ENCODE results near the gene VMO1.
"Not testable (repeated sequence)": the region's sequence is repeated elsewhere in the genome, so short reads cannot be mapped to it uniquely, and the experiment has no call there.

Gene VMO1, protein sequence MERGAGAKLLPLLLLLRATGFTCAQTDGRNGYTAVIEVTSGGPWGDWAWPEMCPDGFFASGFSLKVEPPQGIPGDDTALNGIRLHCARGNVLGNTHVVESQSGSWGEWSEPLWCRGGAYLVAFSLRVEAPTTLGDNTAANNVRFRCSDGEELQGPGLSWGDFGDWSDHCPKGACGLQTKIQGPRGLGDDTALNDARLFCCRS

DNA sequence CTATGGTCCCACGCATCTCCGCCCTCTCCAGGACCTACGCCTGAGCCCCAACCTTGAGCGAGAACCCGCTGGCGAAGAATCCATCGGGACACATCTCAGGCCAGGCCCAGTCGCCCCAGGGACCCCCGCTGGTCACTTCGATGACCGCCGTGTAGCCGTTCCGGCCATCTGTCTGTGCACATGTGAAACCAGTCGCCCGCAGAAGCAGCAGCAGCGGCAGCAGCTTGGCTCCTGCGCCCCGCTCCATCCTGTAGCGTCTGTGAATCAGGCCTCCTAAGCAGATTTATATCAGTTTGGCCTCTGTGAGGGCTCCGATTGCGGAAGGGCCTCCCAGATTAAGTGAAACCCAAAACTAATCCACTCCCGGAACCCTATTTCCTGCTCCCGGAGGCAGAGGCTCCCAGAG, at the start of gene VMO1:
VMO1 (minus strand) TSS at position 259 of the 406 bp plus-strand sequence; CDS start at position 247, 12 bp downstream.
- peak; percentile 64 for DNase-seq

DNA sequence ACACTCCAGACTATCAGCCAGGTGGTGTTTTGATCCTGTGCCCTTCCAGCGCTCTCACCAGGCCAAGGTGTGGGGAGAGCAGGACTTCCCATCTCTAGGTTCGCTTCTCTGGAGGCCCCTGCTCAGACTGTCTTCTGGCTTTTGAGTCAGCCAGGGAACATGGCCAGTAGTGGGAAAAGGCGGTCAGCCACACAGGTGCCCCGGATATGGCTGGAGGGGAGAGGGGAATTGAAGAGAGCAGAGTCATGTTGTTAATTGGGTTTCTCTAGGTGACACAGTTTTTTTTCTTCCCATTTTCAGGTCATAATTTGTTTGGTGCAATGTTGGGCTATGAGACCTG, 48.5 kb upstream of the VMO1 start:
- DNase-seq, result no peak

DNA sequence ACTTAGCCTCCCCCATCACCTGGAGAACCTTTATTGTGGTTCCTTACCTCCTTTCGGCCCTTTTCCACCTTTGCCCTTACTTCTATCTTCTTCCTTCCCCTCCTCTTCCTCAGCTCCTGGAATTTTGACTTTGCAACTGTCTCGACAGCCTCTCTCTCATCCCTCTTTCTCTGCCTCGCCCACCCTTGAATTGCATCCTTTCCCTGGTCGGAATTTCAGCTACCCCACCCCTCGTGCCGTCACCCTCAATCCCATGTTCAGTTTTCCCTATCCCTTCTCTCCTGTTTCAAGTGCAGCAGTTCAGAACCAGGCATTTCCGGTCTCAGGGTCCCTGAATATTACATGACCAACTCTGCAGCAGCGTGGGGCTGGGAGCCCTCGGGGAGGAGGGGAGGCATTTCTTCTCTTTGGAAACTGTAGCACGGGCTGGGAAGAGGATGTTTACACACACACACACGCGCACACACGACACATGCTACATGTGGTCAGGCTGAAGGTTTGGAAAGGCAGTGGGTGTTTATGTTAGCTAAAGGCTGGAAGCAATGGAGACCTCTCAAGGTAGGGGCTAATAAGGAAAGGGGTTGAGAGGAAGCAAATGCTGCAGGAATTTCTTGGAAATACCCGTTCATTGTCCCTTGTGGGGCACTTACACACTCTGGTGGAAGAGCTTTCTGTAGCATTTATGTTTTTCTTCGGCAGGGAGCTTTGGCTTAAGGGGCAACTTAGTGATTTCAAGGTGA, 47.9 kb upstream of the VMO1 start:
- DNase-seq, result peak; percentile 54

DNA sequence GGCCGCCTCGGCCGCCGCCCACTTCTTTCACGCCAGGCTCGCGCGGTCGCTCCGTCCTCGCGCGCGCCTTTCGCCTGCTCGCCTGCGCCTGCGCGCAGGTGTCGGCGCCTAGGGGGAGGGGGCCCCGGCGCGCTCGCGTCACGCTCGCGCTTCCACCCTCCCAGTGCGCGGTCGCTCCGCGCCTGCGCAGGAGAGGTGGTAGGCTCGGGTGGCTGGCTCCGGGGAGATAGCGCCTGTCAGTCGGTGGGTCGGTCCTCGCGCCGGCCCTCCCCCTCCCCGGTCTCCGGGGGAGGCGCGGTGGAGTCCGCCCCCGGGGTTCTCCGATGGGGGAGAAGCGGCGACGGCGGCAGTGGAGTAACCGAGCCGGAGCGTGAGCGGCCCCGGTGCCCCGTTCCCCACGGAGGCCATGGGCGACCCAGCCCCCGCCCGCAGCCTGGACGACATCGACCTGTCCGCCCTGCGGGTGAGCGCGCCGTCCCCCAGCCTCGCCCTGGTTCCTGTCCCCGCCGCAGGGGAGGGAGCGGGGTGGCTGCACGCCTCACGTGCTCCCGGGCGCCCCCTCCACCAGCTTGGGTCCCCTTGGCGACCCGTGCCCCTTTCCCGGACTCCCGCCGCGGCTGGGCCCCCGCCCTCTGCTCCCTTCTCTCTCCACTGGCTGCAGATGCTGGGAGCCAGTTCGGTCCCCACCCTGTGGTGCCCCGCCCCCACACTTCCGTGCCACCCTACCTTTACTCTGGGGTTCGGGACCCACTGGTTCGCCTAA, 47.2 kb upstream of the VMO1 start, which contains the start of gene MINK1:
MINK1 (plus strand) TSS at position 163 of the 763 bp plus-strand sequence; CDS start at position 407, 244 bp downstream.
- DNase-seq, result peak; percentile 97

DNA sequence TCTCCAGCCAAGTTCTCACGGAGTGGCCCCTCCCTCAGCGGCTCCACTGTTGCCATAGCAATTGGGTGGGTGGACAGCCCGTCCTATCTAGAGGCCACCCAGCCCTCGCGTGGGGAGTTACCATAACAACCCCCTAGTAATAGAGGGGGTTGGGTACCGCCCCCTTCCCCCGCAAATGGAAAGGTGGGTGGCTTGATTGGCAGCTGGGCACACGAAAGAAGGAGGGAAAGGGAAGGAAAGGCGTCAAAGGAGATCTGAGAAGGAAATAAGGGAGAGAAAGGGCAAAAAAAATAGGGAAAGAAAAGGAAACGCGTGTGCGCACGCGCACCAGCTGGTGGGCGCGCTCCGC, 46.6 kb upstream of the VMO1 start:
- DNase-seq, result not testable (repeated sequence)

DNA sequence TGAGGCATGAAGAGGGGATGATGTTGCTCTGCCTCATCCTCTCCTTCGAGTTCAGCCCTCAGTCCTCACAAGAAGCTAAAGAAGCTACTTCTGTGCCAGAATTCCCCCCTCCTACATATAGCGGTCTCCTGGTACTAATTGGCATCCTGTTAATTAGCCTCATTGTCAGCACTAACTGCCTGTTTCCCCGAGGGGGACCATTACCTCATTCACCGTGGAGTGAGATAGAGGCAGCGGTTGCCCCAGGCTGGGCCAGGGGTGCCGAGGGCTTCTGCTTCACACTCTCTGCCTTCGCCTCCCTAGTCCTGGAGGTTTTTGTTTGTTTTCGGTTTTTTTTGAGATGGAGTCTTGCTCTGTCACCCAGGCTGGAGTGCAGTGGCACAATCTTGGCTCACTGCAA, 41.2 kb upstream of the VMO1 start:
- no peak for DNase-seq

DNA sequence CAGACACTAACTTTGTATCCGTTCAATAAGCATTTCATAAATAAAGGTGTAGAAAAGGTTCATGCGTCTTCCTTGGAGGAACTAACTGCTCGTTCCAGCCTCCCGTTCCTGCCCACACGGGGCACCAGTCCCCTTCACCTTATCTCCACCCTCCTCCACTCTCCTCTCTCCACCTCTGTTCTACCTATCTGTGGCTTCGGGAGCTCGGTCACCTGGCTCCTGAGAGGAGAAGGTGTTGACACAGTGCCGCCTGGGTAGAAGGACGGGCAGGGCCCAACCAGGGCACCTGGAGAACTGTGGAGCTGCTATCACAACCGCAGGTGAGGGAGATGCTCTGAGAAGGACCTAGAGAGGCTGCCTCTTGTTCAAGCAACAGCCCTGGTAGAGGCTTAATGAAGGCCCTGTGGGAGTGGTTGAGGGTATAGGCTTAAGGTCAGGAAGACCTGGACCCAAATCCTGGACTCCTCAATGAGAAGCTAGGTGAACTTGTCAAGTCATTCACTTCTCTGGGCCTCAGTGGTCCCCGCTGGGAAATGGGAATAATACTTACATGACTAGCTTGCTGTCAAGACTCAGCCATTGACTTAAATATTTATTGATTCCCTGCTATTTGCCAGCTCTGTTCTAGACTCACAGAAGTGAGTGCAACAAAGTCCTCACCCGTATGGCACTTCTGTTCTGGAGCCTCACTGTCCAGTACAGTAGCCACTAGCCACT, 37.4 kb upstream of the VMO1 start:
- DNase-seq, result no peak

DNA sequence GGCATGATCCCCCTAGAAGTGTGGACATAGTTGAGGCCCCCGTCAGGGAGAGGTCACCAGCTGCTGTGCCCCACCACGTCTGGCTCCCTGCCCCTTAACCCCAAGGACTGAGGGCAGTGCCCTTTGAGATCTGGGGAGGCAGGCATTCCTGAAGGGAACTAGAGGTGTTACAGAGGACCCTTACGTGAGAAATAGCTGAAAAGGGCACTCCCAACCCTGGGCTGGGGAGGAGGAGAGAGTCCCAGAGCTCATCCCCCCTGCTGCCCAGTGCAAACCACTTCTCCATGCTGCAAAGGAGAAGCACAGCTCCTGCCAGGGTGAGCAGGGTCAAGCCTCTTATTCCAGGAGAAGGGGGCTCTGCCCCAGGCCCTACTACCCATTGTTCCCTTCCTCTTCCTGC, 36.7 kb upstream of the VMO1 start:
- no peak for DNase-seq

DNA sequence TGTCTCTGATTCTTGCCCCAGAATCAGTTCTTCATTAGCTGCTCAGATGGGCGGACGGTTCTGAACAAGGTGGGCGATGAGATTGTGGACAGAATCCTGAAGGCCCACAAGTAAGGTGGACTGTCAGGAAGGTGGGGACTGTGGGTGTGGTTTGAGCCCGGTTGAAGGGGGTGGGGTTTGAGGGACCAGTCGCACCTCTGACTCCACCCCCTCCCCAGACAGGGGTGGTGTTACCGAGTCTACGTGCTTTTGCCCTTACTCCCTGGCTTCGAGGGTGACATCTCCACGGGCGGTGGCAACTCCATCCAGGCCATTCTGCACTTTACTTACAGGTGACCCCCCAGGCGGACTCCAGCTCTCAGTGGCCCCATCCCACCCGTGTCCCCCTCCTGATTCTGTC, 32.1 kb upstream of the VMO1 start:
- no peak for DNase-seq

DNA sequence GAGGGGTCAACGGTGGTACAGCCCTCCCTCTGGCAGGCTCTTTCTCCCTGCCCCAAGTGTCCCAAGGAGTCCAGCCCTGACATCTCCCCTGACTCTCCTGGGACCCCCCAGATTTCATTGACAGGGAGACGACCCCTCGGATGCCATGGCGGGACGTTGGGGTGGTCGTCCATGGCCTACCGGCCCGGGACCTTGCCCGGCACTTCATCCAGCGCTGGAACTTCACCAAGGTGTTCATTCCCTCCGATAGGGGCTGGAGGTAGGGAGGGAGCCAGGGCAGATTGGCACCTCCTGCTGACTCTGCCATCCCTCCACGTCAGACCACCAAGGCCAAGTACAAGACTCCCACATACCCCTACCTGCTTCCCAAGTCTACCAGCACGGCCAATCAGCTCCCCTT, 30.7 kb upstream of the VMO1 start:
- no peak for DNase-seq

DNA sequence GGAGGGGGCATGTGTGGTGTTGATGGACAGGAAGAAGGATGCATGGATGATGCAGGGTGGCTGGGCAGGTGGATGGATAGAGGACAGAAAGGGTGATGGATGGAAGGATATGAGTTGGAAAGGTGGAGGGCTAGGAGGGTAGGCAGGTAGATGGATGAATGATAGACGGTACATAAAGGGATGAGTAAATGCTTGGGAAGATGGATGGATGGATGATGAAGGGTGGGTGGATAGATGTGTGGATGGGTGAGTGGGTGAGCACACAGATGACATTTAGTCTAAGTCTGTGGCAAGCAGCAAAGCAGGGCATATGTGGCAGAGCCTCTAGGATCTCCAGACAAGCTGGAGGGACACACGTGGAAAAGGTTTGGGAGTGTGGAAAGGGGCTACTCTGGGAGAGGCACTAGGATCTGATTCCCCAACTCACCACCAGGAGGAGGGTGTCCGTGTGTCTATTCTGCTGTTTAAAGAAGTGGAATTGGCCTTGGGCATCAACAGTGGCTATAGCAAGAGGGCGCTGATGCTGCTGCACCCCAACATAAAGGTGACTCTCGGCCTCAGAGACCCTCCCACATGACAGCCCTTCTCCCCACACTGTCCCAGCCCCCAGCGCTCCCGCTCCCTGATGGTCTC, 29.0 kb upstream of the VMO1 start:
- no peak for DNase-seq

DNA sequence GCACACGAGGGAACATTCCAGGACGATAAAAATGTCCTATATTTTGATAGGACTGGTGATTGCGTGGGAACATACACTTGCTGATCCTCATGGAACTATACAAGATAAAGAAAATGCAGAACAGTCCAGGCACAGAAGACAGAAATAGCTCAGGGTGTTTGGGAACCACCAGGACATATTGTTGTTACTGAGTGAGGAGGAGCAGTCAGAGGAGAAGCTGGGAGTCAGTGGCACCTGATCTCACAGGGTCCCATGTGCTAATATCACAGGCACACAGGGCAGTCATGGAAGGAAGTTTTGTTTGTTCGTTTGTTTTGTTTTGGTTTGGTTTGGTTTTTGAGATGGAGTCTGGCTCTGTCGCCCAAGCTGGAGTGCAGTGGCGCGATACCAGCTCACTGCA, 26.5 kb upstream of the VMO1 start:
- no peak for DNase-seq

DNA sequence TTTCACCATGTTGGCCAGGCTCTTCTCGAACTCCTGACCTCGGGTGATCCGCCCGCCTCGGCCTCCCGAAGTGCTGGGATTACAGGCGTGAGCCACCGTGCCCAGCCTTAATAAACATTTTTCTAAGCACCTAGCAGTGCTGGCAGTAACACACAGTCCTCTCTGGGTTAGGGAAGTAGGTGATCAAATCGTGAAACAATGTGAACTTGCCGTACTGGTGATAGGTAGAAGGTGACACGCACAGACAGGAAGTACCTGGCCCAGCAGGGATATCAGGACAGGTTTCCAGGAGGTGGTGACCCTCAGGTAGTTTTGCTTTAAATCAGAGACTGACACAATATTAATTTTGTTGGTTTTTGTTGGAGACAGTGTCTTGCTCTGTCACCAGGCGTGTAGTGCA, 25.3 kb upstream of the VMO1 start:
- no peak for DNase-seq

DNA sequence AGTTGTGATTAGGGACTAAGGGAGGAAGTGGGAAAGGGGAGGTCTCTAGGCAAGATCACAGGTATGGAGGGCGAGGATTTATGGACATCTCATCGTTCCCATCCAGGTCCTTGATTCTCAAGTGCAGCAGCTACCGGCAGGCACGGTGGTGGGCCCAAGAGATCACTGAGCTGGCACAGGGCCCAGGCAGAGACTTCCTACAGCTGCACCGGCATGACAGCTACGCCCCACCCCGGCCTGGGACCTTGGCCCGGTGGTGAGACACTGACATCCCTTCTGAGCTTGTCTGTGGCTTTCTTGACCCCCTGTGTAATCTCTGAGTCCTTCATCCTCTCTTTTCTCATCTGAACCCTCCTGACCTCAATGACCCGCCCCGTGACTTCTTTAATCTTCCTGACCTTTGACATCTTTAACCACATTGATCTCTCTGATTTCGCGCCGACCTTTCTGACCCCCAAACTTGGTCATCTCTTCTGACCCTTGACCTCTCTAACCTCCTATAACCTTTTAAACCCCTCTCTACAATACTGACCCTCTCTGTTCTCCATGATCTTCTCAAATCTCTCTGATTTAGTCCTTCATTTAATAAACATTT, 24.6 kb upstream of the VMO1 start:
- no peak for DNase-seq

DNA sequence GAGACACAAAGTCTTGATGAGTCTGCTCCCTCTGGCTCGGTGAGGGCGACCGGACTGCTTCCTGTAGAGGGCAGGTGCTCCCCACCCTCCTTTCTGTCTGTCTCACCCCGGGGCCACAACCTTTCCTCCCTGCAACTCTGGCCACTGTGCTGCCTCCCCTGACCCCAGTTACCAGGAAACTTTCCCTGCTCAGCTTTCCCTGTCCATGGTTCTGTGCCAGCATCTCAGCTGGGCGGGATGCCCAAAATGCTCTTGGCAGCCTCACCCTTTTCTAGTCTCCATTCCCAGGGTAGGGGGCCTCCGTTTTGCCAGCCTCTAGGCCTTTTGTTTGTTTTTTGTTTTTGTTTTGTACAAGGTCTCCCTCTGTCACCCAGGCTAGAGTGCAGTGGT, 22.2 kb upstream of the VMO1 start:
- no peak for DNase-seq

DNA sequence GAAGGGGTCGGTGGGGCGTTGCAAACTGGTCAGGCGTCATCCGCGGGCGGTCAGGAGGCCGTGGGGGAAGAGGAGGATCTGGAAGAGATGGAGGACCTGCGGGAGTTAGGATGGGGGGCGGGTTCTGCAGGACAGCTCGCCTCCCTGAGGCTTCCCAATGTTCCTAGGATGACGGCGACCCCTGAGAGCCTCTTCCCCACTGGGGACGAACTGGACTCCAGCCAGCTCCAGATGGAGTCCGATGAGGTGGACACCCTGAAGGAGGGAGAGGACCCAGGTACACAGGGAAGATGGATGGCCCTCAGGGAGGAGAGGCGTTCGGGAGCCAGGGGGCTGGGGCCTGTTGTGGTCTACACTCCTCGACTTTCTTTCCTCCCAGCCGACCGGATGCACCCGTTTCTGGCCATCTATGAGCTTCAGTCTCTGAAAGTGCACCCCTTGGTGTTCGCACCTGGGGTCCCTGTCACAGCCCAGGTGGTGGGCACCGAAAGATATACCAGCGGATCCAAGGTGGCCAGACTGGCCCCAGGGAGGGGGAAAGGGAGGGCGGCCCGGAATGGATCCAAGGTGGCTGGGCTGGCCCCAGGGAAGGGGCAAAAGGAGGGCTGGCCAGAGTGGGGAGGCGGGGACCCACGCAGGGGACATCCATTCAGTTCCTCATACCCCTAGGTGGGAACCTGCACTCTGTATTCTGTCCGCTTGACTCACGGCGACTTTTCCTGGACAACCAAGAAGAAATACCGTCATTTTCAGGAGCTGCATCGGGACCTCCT, 21.6 kb upstream of the VMO1 start:
- peak; percentile 20 for DNase-seq

DNA sequence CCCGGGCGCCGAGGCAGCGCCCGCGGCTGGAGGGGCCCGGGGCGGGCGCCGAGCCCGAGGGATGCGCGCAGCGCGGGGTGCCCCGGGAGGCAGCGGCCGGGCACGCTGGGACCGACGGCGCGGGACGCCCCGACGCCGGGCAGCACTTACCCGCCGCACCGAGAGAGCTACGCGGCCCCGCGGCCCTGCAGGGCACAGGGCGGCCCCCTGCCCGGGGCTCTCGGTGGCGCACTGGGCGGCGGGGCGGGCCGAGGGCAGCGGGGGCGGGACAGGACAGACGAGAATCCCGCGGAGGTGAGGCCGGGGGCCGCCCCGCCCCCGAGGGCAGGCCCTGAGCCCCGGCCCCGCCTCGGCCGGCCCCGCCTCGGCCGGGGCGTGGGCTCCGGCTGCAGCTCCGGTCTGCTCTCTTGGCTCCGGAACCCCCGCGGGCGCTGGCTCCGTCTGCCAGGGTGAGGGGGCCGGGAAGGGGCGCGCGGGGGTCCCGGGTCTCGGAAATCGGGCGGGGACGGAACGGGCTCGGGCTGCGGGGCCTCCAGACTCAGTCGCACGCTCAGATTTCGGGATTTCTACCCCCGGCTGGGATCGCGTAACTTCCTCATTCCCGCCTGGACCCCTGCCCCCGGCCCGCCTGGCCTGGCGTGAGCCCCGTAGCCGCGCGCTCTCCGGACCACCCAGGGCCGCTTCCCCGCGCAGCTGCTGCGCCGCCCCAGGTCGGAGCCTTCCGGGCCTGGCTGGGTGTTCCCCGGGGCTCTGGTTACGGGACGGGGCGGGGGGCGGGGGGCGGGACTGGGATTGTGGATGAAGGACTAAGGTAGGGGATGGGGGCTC, 20.8 kb upstream of the VMO1 start, which contains the start of gene PLD2:
PLD2 (plus strand) TSS at position 376 of the 828 bp plus-strand sequence. CDS start 621 bp downstream, outside the sequence.
- DNase-seq, result peak; percentile 61

DNA sequence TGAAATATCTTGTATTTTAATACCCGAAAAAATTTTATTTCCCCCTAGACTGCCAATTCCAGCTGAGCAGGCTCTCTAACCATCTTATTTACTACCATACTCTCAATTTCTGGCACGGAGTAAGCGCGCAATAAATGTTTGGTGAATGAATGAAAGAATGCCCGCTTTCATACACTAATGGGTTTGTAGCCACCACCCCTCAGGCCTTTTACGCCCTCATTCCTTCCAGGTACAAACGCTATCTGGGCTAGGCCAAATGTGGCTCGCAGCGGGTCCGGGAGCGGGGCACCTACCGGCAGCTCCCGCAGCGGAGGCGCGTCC, 20.3 kb upstream of the VMO1 start:
- DNase-seq, result no peak

DNA sequence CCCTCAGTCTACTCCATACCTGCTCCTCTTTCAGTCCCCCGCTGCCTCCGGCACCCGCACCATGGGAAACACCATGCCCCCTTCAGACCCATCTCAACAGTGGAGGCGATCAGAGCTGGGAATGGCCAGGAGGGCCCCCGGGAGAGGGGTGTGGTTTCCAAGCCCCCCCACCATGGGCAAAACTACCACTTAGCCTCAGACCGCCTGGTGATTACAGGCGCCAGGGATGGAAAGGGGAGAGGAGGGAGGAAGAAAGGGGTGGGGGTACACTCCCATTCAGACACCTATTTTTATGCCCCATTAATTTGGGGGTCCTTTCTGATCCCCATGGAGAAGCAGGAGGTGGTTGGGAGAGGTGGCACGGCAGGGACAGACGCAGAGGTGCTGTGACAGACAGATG, 16.1 kb upstream of the VMO1 start, which contains the start of gene C17orf114:
C17orf114 (minus strand) TSS at position 101 of the 400 bp plus-strand sequence.
- DNase-seq, result no peak

DNA sequence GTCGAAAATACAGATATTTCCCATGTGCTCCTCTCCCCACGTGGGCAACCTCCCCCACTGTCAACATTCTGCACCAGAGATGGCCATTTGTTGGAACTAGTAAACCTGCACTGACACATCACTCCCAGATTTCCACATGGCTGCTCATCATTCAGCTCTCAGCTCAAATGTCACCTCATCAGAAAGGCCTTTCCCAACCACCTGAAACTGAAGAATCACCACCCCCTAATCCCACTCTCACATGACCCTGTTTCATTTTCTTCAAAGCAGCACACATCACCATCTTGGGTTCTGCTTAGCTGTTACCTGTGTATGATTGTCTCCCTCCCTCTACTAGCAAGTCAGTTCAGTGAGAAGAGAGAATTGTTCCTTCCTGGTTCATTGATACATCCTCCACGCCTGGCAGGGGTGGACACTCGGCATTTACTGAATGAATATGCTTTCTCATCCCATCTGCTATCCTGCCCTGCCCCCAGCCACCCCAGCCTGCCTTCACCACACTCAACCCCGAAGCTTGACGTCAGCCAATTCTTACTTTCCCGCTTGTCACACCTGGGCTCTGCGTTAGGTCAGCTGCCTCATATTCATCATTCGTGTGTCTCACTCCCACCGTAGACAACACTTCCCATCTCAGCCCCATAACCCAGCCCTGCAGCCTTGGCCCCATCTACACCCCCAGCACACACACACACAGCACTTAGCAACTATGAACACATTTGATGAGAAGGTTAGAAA, 14.5 kb upstream of the VMO1 start:
- no peak for DNase-seq
